Measurements from ENCODE around the gene ELMOD3.
"Not testable (repeated sequence)": the region's sequence is repeated elsewhere in the genome, so short reads cannot be mapped to it uniquely, and the experiment has no call there.

The ELMOD3 gene

DNA sequence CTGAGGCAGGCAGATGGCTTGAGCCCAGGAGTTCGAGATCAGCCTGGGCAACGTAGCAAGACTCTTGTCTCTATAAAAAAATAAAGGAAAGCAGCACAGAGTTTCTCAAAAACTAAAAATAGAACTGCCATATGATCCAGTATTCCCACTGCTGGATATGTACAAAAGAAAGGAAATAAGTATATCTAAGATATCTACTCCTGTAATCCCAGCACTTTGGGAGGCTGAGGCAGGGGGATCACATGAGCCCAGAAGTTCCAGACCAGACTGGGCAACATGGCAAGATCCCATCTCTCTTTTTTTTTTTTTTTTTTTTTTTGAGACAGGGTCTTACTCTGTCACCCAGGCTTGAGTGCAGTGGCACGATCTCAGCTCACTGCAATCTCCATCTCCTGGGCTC is 24.9 kb upstream of the ELMOD3 start:
- not testable (repeated sequence) for DNase-seq

DNA sequence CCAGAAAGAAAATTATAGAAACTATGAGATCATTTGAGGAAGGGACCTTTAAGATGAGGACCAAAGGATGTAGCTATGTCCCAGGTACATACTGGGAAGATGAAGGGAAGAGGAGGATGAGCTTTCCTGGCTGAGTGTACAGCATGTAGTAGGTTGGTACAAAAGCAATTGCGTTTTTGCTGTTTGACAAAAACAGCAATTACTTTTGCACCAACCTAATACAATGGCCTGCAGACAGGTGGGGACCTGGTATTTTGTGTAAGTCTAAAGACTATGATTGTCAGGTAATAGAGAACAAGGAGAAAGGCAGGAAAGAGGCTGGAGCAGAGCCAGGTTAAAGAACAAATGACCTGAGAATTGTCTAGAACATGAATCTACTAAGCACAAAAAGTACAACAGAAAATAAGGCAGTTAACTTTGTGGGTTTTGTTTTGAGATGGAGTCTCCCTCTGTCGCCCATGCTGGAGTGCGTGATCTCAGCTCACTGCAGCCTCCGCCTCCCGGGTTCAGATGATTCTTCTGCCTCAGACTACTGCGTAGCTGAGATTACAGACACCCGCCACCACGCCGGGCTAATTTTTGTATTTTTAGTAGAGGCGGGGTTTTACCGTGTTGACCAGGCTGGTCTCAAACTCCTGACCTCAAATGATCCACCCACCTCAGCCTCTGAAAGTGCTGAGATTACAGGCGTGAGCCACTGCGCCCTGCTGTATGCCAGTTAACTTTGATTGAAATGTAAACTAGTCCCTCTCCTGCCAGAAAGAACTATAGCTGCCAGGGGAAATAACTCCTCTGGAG is 23.5 kb upstream of the ELMOD3 start:
- DNase-seq = no peak

DNA sequence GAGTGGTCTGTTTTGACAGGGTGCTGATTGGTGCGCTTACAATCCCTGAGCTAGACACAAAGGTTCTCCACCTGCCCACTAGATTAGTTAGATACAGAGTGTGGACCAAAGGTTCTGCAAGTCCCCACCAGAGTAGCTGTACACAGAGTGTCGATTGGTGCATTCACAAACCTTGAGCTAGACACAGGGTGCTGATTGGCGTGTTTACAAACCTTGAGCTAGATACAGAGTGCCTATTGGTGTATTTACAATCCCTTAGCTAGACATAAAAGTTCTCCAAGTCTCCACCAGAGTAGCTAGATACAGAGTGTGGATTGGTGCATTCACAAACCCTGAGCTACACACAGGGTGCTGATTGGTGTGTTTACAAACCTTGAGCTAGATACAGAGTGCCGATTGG is 20.7 kb upstream of the ELMOD3 start:
- DNase-seq = not testable (repeated sequence)

DNA sequence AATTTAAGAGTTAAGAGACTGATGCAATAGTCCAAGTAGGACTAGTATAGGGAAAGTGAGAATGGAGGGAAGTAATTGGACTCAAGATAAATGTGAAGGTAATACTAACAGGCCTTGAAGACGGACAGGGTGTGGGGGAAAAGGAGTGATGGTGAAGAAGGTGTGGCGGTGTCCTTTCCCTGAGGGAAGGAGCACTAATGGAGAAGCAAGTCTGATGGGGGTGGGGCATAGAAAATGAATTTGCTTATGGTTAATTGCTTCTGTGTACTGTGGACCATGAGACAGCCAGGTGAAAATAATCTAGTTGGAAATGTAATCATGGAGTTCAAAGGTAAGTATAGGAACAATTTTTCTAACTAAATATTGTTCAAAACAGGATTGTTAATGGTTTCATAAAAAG is 19.6 kb upstream of the ELMOD3 start:
- DNase-seq = no peak

DNA sequence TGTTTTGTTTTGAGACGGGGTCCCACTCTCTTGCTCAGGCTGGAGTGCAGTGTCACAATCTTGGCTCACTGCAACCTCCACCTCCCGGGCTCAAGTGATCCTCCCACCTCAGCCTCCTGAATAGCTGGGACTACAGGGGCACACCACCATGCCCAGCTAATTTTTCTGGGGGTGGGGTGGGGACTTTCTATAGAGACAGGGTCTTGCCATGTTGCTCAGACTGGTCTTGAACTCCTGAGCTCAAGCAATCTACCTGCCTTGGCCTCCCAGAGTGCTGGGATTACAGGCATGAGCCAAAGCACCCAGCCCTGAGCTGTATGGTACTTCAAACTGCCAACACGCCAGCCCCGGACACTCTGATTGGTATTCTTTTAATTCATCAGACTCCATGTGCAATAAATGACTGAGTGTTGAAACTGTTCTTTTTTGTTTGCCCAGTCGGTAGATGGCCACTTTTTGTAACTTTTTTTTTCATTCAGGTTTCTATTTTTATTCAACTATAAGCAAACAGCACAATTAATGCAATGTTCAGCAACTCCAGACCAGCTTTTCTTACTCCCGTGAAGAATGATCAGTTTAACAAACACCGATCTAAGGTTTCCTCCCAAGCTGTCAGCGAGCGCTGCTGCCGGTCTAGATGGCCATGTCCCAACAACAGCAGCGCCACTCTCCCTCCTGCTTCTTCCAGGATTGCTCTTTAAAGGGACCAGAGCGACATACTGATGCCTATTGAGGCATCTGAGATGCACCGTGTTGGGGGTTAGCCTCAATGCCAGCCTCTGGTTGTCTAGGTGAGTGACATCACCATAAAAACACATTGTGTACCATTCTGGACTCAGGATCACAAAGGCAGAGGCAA is 14.3 kb upstream of the ELMOD3 start:
- no peak for DNase-seq

DNA sequence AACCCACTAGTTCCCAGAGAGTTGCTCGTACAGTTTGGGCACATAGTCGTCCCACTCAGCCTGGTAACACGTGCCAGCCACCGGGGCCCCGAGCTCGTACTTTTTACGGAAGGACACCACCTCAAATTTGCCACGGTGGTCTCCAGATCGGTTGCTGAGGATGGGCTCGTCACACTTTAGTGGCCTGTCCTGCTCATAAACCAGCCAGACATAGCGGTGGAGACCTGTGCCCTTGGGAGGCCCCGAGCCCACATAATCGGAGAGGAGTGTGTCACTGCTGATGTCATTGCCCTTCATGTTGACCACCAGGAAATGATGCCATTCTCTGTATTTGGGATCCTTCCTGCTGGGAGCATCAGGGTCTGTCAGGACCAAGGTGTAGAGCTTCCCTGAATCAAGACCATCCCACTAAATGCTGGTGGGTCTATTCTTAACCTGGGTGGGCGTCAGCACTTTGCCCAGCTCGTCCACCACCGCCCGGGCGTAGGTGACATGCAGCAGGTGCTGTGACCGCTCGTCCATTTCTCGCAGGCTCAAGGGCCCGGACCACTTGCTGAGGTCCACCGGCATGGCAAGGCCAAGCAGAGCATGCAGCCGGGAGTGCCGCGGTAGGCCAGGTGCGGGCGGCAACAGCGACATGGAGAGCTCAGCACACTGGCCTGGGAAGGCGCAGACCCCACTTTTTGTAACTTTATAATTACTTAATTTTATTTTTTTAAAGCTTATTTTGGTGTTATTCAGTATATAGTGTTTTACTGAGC is 13.1 kb upstream of the ELMOD3 start:
- no peak for DNase-seq

DNA sequence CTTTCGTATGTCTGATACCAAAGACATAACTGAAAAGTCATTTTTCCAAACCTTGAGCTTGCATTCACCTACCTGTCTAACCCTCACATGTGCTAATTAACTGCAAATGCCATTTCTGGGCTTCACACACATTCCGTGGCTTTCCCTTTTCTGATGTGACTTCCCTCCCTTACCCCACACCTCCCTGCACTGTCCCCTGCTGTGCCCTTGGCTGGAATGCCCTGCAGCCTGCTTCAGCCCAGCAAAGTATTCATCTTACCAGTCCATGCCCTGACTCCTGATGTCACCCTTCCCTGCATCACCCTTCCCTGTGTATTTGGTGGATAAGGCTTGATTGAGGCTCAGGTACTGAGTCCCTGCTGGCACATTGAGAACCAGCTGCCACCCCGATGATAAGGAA is 12.4 kb upstream of the ELMOD3 start:
- DNase-seq = no peak

DNA sequence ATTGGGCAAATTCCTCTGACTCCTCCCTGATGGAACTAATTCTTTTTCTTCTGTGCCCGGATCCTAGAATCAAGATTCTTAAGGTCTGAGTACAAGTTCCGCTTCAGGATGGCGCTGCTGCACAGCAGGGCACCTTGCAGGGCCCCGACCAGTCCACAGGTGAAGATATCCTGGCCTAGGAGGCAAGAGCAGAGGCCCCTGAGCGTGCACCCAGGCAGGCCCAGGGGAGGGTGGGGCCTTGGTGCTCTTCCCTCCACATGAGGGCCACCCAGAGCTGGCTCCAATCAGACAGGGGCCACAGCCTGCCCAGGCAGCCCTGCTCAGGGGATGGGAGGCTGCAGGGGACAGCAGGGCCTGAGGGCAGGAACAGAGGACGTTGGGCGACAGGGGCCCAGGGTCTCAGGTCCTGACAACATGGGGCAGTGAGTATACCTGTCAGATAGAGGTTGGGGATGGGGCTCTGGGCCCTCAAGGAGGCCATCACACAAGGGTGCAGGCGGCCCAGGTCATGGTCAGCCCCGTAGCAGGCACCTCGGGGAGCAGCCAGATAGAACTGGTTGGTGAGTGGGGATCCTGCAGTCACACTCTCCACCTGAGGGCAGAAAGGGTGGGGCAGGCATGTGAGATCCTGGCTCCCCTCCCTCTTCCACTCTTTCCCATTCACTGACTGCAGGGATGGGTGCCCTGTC is 11.2 kb upstream of the ELMOD3 start:
- not testable (repeated sequence) for DNase-seq

DNA sequence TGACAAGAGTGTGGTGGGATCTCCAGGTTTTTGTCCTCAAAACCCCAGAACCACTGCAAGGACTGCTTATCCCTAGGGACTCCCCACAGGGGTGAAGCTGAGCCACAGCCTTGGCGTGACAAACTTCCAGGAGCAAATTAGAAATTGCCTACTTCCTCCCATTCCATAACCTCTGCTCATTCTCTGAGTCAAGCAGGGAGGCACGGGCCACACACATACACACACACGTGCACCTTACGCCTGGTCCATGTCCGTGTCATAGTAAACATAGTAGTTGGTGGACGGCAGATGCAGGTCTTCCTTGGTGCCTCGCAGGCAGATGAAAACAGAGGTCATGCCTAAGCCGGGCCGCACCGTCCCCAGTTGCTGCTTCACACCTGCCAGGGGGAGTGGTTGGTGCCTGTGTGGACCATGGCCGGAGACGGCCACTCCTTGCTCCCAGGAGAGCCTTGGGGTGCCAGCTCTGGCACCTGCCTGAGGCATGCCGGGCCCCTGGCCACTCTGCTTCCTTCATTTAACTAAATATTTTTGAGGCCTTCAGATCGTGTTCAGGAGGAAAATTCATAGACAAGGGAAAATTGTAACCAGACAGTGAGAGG is 10.1 kb upstream of the ELMOD3 start:
- DNase-seq = no peak

DNA sequence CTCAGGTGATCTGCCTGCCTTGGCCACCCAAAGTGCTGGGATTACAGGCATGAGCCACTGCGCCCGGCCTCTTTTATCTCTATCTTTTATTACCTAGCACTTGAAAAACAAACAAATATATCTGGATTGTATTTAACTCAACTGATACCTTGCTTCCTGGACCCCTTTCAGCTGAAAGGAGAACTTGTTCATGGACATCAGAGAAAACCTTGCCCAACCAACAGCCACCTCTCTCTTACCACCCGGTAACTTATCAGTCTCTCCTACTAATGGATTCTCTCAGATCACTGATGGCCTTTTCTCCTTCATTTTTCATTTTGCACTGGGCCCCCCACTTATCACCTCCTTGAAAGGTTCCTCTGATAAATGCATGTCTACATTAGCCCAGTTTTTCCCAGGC is 7.0 kb upstream of the ELMOD3 start:
- no peak for DNase-seq

DNA sequence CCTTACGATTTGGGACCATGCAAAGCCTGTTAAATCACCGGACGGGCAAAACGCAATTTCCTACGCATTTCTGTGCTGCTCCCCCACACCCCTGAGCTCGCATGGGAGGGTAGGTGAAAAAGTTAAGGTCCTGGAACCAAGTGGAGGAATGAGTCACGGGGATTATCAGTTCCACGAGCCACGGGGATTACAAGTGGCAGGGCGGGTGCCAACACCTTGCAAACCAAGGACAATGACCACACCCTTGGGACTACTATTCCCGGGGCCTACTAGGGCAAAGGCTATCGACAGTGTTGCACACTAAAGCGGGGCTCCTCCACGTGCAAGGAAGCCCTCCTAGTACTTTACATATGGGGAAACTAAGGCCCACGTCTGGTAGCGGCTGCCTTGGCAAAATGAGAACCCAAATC is 688 bp upstream of the ELMOD3 start:
- DNase-seq = no peak

DNA sequence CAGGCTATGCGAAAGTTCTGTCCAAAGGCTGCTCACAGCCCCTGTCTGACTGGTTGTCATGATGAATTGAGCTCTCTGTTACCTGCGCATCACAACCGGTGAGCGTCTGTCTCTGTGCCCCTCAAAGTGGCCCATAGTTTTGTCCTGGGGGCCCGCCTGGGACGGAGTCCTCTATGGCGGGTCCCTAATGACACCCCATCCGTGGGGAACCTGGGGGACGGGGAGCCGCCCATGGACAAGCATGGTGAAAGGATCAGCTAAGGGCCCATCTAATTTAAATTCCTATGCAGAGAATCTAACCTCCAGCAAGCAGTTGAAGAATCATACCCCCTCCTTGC is 473 bp downstream of the ELMOD3 start:
- DNase-seq = no peak

DNA sequence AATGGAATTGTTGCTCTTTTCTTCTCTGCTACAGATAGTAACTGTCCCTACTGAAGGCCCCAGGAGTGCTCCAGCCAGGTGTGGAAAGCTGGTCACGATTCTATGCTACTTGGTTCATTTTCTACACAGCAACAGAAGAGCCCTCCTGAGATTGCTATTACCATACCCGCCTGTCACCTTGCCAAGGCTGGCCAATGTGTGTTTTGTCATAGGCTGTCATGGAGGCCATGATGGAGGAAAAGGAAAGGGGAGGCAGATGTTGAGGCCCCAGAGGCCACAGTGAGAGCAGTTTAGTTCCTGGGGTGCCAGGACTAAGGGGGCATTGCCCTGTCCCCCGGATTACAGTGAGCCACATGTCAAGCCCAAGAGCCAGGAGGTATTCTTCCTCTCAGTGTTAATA is 952 bp downstream of the ELMOD3 start:
- no peak for DNase-seq

DNA sequence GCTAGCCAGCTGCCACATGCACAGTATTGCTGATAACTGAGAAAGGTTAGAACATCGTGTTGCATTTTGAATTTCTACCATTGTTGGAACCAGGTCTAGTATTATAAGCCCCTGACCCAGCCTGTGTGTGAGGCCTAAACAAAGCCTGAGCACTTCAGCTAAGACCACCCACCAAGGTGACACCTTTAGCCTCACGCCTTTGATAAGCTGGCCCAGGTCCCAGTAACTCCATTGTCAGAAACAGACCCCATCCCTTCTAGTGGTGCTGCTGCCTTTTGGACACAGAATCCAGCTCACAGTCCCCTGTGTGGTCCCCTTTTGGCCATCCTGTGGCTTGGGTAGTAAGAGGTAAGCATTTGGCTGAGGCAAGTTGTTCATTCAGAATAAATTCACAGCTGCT is 1.6 kb downstream of the ELMOD3 start:
- DNase-seq = no peak

DNA sequence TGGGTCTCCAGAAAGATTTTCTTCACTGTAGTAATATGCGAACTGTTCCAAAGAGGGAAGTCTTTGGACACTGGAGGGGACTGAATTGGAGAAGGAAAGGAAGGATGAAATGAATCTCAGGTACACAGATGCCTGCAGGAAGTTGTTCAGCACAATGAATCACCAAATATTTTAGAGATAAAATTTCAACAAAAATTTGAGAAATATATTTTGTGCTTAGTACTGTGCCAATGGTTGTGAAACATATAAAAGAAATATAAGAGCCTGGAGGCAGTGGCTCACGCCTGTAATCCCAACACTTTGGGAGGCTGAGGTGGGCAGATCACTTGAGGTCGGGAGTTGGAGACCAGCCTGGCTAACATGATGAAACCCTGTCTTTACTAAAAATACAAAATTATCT is 3.2 kb downstream of the ELMOD3 start:
- no peak for DNase-seq

DNA sequence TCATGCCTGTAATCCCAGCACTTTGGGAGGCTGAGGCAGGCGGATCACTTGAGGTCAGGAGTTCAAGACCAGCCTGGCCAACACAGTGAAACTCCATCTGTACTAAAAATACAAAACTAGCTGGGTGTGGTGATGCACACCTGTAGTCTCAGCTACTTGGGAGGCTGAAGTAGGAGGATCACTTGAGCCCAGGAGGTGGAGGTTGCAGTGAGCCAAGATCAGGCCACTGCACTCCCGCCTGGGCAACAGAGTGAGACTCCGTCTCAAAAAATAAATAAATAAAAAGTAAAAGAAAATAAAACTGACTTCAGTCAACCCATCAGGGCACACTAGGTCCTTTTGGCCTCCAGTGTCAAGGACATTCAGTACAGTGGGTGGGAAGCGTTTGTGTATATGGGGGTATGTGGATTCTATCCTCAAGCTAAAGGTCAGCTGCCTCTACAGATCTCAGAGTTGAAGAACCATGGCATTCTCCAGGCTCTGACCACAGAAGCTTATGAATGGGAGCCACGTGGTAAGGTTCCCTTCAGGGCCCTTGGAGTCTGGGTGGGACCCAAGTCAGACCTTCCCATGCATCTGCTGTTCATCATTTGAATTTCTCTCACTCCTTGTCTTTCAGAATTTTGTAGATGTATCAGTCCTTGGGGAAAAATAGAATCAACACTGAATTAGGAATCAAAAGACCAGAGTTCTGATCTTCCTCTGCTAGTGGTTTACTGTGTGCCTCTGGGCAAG is 8.3 kb downstream of the ELMOD3 start:
- not testable (repeated sequence) for DNase-seq

DNA sequence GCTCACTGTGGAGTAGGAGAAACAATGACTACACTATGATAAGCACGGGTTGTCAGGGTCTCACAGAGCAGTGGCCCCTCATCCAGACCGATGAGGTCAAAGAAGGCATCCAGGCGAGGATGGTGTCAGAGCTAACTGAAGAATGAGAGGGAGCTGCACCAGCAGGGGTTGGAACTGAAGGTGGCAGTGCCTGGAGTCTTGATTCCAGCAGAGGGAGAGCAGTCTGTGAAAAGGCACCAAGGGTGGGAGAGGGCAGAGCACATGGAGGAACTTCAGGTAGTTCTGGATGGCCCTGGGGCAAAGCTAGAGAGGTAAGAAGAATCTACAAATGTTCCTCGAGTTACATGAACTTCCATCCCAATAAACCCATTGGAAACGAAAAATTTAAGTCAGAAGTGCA is 12.6 kb downstream of the ELMOD3 start:
- no peak for DNase-seq

DNA sequence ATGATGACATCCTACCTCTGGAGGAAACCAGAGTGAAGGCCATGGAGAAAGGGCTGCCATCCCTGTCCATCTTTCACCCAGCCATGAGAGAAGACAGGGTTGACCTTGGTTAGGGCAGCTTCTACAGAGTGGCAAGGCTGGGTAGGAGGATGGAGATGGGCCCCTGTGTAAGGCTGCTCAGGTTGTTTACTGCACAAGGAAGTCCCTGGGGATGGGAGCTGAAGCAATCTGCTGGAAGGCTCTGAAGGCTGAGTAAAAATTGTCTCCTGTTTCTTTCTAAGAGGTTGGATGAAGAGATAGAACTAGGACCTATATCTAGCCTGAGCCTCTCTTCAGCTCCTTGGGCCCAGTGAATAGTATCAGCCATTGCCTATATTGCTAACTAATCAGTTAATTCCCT is 14.4 kb downstream of the ELMOD3 start:
- DNase-seq = no peak

DNA sequence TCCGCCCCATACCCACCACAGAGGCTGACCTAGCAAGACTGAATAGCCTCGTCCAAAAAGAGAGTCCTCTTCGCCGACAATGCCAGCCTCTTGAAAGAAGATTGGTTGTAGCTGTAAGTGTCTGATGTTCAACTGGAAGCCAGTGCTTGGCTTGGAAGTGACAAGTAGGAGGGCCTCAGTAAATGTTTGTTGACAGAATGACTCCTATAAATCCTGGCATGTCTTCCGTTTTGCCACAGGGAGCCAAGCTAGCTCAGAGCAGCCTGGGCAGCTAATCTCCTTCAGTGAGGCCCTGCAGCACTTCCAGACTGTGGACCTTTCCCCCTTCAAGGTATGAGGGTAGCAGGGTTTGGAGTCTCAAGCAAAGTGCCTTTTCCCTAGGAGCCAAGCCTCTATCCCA is 14.9 kb downstream of the ELMOD3 start:
- no peak for DNase-seq

DNA sequence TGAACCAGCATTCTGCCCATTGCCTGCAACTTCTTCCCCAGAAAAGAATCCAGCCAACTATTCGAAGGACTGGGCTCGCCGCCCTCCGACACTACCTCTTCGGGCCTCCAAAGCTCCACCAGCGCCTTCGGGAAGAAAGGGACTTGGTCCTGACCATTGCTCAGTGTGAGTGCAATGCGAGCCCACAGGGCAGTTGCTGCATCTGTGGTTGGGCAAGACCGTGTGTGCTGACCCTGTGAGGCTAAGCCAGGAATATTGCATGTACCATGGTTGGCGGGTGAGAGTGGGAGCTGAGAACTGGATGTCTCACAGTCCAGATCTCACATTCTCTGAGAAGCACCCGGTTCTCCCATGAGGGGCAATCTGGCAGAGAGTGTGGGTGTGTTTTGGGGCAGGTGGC is 16.5 kb downstream of the ELMOD3 start:
- no peak for DNase-seq

DNA sequence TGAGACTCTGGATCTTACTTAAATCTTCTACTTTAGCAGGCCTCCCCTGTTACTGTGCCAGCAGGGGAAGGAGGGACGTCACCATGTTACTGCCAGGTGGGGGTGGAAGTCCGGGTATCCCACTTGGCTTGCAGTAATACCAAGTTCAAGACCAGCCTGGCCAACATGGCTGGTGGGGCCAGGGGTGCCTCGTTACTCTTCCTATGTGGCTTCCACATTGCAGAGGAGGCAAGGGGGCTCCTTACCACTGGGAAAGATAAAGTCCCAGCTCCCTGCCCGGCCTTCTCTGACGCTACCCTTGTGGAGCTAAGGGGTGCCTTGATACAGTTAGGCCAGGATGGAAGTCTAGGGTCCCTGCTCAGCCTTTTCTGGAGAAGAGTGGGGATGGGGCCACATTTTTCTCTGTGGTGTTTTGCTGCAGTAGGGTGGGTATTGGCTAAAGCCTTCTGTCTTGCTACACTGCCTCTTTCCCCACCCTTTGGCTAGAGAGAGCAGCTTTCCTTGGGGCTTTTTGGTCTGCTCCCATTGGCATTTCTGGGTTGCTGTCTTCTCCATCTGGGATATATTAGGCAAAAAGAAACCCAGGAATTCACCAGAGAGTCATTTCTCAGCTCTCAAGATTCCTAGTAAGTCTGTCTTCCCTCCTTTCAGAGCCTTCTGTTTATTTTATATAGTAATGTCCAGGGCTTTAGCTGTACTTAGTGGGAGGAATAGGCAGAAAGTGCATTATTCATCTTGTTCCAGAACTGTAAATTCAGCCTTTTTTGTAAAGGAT is 21.9 kb downstream of the ELMOD3 start:
- DNase-seq = no peak
